Spleen (tissue), 11 donors: ENCODE data around the gene PNMA8B. TPM values are rescaled to one million over a fixed set of nuclear protein-coding genes. Genes with fewer than 3 reads are reported as not detected.

Experiments
- DNase-seq: peaks from one replicate; pipeline ENCODE4 v3.0.0-alpha.2; 2020
- H3K27ac ChIP-seq, 8 donors: fragments of 200-600 bp; sonication (generic) in 7 of 8; 1 replicate in 4 of 8; 2 replicates in 4 of 8; pipeline versions ENCODE4 v1.5.0 to v1.8.0; 2016 to 2021; ENCODE audit warnings: inconsistent platforms in 4 of 8, mild to moderate bottlenecking in 4 of 8, moderate library complexity in 1 of 8
- H3K27me3 ChIP-seq, 7 donors: fragments of 200-600 bp; sonication (generic) in 6 of 7; replicated peaks in 1 of 7; 1 replicate in 4 of 7; 2 replicates in 3 of 7; pipeline versions ENCODE4 v1.5.0 to v1.8.0; 2016 to 2021; ENCODE audit warnings: inconsistent platforms in 3 of 7, mild to moderate bottlenecking in 1 of 7
- H3K36me3 ChIP-seq, 6 donors: fragments of 200-600 bp; sonication (generic) in 5 of 6; 1 replicate in 4 of 6; 2 replicates in 2 of 6; pipeline versions ENCODE4 v1.5.0 to v1.8.0; 2016 to 2021; ENCODE audit warnings: inconsistent platforms in 2 of 6
- H3K4me1 ChIP-seq, 6 donors: fragments of 200-600 bp; sonication (generic) in 5 of 6; 1 replicate in 3 of 6; 2 replicates in 3 of 6; pipeline versions ENCODE4 v1.5.0 to v1.8.0; 2016 to 2021; ENCODE audit warnings: inconsistent platforms in 3 of 6
- H3K4me3 ChIP-seq, 8 donors: fragments of 200-600 bp; sonication (generic) in 7 of 8; 1 replicate in 4 of 8; 2 replicates in 4 of 8; pipeline versions ENCODE4 v1.5.0 to v1.8.0; 2016 to 2021; ENCODE audit warnings: inconsistent platforms in 4 of 8, mild to moderate bottlenecking in 4 of 8, moderate library complexity in 2 of 8
- H3K9me3 ChIP-seq, 8 donors: fragments of 200-600 bp; sonication (generic) in 7 of 8; 1 replicate in 4 of 8; 2 replicates in 4 of 8; pipeline versions ENCODE4 v1.5.0 to v1.8.0; 2016 to 2021; ENCODE audit warnings: inconsistent platforms in 4 of 8
- CTCF ChIP-seq, 11 experiments: fragments of 200-600 bp in 7 of 11; fragments of 450-650 bp in 4 of 11; sonication (generic) in 4 of 11; IDR thresholded peaks in 8 of 11; conservative IDR thresholded peaks in 3 of 11; 1 replicate in 7 of 11; 2 replicates in 4 of 11; pipeline versions ENCODE4 v1.4.0 to v1.8.0; 2016 to 2021; ENCODE audit warnings: antibody characterized with exemption in 11 of 11, inconsistent platforms in 4 of 11, mild to moderate bottlenecking in 1 of 11
- POLR2A ChIP-seq, 3 donors: fragments of 450-650 bp; IDR thresholded peaks; one replicate each; pipeline ENCODE4 v1.5.1; 2017; ENCODE audit warnings: antibody characterized with exemption in 3 of 3, mild to moderate bottlenecking in 1 of 3
- POLR2AphosphoS5 ChIP-seq, 3 donors: sonication (generic); formaldehyde crosslinking; IDR thresholded peaks; one replicate each; pipeline ENCODE4 v1.5.1; 2017; ENCODE audit warnings: antibody characterized with exemption in 3 of 3
- WGBS, 5 donors: extraction: QIAGEN DNeasy Blood & Tissue Kit in 3 of 5; methylation state at CpG; one replicate each; pipeline versions ENCODE4 v1.1.5 to v1.1.7; 2013 to 2018; 5-methylcytosine and 5-hydroxymethylcytosine counted together
- intact Hi-C: fragments of 100-400 bp; cut with DNase I; formaldehyde crosslinking; loops from one replicate; pipeline ENCODE4 v1.15.0; 2023; ENCODE audit warnings: low total_unique reads
- polyA plus RNA-seq, 3 donors: library from polyadenylated mRNA; stranded (reverse); fragments of 200-250 nt; gene quantifications; one replicate each; pipeline ENCODE4 v1.2.1, GENCODE V29; 2013
- total RNA-seq, 7 donors: library from RNA; depleted of rRNA in 3 of 7; stranded (reverse); fragments of >200 nt in 3 of 7; fragmentation: NEBNext Ultra II Directional in 4 of 7; extraction: Animal tissue kit (Norgen Biotek cat#: 25700) in 4 of 7; gene quantifications; one replicate each; pipeline versions ENCODE4 v1.1.0 to v1.2.1, GENCODE V29; 2016 to 2021
- donor health status: healthy with polysubstance abuse.
- donor health status: DM: no; HTN: no; CAD: no; lungs with moderate emphysema.
- donor health status: DM: no; HTN: no; CAD: no.
- donor health status: Bipolar disorder and iron deficiency.
- donor health status: healthy.
- donor health status: DM: no; HTN: no; CAD: no.
- donor health status: DM: yes; HTN: yes; CAD: no.

The PNMA8B gene
- total and polyA plus RNA-seq, 10 donors, result 0.57 to 5.7 (median 2.9) TPM

- peaks cover 0 to 21% (median 0%) of the 10 kb centered on the region in 7 donors for H3K27me3 ChIP-seq
These were observed 12.5 kb upstream of the PNMA8B start for GRCh38 chr19:46508206-46508605.

GRCh38 chr19:46503848-46504453 lies 8.3 kb upstream of the PNMA8B start:
- H3K4me1 ChIP-seq, result no peaks in the 10 kb centered on the region
- DNase-seq, result no peak
- TF ChIP-seq POLR2AphosphoS5 (IDR thresholded peaks at IDR 0.05) (no peak), POLR2A (IDR thresholded peaks at IDR 0.05) (no peak), CTCF (IDR thresholded peaks at IDR 0.05 in 8 of 11, conservative IDR thresholded peaks at IDR 0.05 in 3 of 11) (no peak)
- intact Hi-C loops, result no loop called here
- H3K27me3 ChIP-seq, result peaks cover 0 to 37% (median 0%) of the 10 kb centered on the region in 7 donors
- no peaks in the 10 kb centered on the region for H3K9me3 ChIP-seq
- H3K27ac ChIP-seq, result no peak overlapping the region
- no peak overlapping the region for H3K4me3 ChIP-seq
- WGBS, 5 donors, result 71 to 82% (median 77%) methylated on average over 17 of the region's 17 CpGs
- H3K36me3 ChIP-seq, result no peaks in the 10 kb centered on the region

More at GRCh38 chr19:46508206-46508605, 12.5 kb upstream of the PNMA8B start:
- Histone ChIP-seq H3K4me3 (no peak overlapping the region), H3K36me3 (no peaks in the 10 kb centered on the region), H3K9me3 (peaks cover 0 to 10% (median 5%) of the 10 kb centered on the region in 8 donors), H3K4me1 (peaks cover 0 to 2% (median under 1%) of the 10 kb centered on the region in 6 donors), H3K27ac (no peak overlapping the region)
- intact Hi-C loops, result no loop called here
- TF ChIP-seq POLR2A (IDR thresholded peaks at IDR 0.05), result no peak
- no peak for TF ChIP-seq POLR2AphosphoS5 (IDR thresholded peaks at IDR 0.05)
- no peak for TF ChIP-seq CTCF (IDR thresholded peaks at IDR 0.05 in 8 of 11, conservative IDR thresholded peaks at IDR 0.05 in 3 of 11)
- WGBS, 5 donors, result 55 to 73% (median 69%) methylated on average over 2 of the region's 2 CpGs
- DNase-seq, result no peak

GRCh38 chr19:46502891-46503290 lies 7.2 kb upstream of the PNMA8B start:
- 88 to 96% (median 92%) methylated on average over 5 of the region's 5 CpGs for WGBS, 5 donors

More at GRCh38 chr19:46502891-46503290, 7.2 kb upstream of the PNMA8B start:
- Histone ChIP-seq H3K4me3 (no peak overlapping the region), H3K9me3 (no peaks in the 10 kb centered on the region), H3K36me3 (no peaks in the 10 kb centered on the region), H3K27ac (no peak overlapping the region), H3K27me3 (peaks cover 0 to 37% (median 0%) of the 10 kb centered on the region in 7 donors), H3K4me1 (no peaks in the 10 kb centered on the region)
- TF ChIP-seq CTCF (IDR thresholded peaks at IDR 0.05 in 8 of 11, conservative IDR thresholded peaks at IDR 0.05 in 3 of 11) (no peak), POLR2AphosphoS5 (IDR thresholded peaks at IDR 0.05) (no peak), POLR2A (IDR thresholded peaks at IDR 0.05) (no peak)
- intact Hi-C loops, result no loop called here
- DNase-seq, result no peak
